ENCODE measurements around the gene ZNF254.

DNA sequence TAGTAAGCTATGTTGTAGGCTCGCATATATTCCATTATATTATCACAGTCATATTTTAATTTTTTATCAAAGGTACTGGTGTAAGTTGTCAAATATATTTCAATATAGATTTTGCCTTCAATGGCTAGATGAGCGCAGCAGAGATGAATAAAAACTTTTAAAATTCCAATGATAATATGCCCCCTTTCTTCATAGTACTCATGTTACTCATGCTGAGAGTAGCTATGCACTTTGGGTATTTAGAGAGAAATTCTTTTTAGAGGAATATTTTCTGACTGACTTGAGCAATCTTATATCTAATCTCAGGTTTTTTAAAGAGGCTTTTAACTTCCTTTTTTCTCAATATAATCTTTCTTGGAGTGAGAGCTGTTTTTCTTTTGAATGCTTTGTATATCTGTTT lies 11.4 kb downstream of the ZNF254 start:
- TF ChIP-seq, protein P1, sequence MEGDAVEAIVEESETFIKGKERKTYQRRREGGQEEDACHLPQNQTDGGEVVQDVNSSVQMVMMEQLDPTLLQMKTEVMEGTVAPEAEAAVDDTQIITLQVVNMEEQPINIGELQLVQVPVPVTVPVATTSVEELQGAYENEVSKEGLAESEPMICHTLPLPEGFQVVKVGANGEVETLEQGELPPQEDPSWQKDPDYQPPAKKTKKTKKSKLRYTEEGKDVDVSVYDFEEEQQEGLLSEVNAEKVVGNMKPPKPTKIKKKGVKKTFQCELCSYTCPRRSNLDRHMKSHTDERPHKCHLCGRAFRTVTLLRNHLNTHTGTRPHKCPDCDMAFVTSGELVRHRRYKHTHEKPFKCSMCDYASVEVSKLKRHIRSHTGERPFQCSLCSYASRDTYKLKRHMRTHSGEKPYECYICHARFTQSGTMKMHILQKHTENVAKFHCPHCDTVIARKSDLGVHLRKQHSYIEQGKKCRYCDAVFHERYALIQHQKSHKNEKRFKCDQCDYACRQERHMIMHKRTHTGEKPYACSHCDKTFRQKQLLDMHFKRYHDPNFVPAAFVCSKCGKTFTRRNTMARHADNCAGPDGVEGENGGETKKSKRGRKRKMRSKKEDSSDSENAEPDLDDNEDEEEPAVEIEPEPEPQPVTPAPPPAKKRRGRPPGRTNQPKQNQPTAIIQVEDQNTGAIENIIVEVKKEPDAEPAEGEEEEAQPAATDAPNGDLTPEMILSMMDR (conservative IDR thresholded peaks at IDR 0.05; ENCODE audit: low read depth, low read length) = no peak
- no peak for TF ChIP-seq POLR2A (IDR thresholded peaks at IDR 0.05; ENCODE audit: low read depth, low read length)
- no peak for TF ChIP-seq RFX5 (IDR thresholded peaks at IDR 0.05; ENCODE audit: low read depth, low read length)
- no peak for TF ChIP-seq FOS (IDR thresholded peaks at IDR 0.05; ENCODE audit: low read depth, low read length)
- no peak for TF ChIP-seq RAD21 (IDR thresholded peaks at IDR 0.05; ENCODE audit: low read length)
- no peak for TF ChIP-seq SMC3 (IDR thresholded peaks at IDR 0.05; ENCODE audit: low read depth, low read length)
- no peak for TF ChIP-seq MXI1 (IDR thresholded peaks at IDR 0.05; ENCODE audit: borderline replicate concordance, low read depth, low read length)
- TF ChIP-seq ELK1 (IDR thresholded peaks at IDR 0.05; ENCODE audit: borderline replicate concordance, low read depth, low read length) = no peak
- TF ChIP-seq BHLHE40 (IDR thresholded peaks at IDR 0.05; ENCODE audit: low read depth, low read length) = no peak

Data from IMR-90 (cell line).